ENCODE data around the gene PDE4D.
"Not testable (repeated sequence)": the region's sequence is repeated elsewhere in the genome, so short reads cannot be mapped to it uniquely, and the experiment has no call there.

The PDE4D gene

DNA sequence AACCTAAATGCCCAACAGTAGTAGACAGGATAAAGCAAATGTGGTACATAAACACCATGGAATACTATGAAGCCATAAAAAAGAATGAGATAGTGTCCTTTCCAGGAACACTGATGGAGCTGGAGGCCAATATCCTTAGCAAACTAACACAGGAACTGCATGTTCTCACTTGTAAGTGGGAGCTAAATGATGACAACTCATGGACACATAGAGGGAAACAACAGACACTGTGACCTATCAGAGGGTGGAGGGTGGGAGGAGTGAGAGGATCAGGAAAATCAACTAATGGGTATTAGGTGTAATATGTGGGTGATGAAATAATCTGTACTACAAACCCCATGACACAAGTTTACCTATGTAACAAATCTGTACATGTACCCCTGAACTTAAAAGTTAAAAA, 805.0 kb downstream of the PDE4D start:
- no peak for DNase-seq

DNA sequence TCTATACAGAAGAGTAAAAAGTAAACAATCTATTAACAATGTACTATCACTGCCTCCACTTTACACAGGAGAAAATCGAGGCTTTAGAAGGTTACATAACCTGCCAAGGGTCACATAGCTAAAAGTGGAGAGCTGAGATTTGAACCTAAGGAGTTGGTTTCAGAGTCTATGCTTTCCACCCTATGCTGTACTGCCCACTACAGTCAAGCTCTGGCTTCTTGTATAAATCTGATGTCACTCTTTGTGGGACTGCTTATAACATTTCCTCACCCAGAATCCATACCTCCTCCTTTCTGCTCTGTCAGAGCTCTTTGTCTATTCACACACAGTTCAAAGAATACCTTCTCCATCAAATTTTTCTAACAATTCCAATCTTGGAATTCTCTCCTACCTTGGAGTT, 807.5 kb downstream of the PDE4D start:
- no peak for DNase-seq

DNA sequence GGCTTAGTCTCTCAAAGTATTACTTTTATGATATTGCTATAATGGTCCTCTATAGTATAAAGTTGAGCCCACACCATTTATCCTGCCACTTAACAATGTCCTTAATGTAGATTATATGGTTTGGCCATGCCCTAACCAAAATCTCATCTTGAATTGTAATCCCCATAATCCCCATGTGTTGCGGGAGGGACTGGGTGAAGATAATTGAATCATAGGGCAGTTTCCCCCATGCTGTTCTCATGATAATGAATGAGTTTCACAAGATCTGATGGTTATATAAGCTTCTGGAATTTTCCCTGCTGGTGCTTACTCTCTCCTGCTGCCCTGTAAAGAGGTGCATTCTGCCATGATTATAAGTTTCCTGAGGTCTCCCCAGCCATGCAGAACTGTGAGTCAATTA, 811.8 kb downstream of the PDE4D start:
- no peak for DNase-seq

DNA sequence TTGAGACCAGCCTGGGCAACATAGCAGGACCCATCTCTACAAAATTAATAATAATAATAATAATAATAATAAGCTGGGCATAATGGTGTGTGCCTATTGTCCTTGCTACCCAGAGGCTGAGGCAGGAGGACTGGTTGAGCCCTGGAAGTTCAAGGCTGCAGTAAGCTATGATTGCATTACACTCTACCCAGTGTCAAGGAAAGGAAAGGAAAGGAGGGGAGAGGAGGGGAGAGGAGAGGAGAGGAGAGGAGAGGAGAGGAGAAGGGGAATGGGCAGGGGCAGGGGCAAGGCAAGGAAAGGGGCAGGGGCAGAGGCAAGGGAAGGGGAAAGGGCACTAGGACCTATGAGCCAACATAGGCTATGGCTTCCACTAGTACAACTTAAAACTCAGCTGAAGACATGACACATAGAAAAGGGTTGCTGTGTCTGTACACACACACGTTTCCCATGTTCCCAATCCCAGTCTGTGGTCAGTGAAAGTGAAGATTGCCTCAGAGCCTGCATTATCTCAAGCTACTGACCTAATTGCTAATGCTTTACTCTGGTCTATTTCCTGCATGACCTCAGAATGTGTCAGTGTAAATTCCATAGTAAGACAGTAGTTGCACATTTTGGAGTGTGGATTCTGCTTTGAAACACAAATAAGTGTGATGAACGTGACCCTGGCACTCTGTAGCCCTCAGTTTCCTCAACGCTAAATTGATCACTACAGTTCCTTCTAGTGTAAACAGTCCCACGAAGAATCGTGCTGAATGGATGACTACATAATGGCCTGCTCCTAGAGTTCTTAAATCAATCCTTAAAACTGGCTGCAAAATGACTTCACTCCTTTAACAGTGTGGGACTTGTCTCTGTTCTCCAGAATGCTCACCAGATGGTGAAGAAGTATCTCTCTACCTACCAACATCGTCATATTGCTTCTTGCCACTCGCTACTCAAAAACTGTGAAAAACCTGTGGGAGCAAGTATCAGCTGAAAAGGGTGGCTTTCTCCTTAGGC, 813.6 kb downstream of the PDE4D start:
- no peak for DNase-seq

DNA sequence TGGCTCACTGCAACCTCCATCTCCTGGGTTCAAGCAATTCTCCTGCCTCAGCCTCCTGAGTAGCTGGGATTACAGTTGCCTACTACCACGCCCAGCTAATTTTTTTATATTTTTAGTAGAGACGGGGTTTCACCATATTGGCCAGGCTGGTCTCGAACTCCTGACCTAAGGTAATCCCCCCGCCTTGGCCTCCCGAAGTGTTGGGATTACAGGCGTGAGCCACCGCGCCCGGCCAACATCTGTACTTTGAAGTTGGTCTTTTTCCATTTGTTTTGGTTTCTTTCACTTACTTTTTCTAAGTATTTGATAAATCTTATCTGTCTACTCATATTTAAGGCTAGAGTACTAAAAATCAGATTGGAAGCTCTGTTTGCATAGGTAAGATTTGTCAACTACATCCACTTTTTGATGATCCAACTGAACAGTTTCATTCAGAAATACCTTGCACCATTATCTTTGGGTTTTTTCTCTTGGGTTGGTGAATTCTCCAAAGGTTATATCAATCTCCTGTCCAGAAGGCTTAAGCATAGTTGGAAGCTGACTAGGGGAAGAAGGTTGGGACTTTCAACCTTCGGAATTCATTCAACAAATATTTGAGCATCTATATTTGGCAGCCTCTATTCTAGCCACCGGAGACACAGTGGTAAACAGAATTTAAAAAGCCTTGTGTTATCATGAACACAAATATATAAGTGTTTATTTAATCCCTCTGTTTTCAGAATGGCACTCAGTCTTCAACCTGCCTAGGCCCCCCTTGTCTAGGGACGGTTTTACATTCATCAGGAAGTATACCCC, 821.6 kb downstream of the PDE4D start:
- no peak for DNase-seq

DNA sequence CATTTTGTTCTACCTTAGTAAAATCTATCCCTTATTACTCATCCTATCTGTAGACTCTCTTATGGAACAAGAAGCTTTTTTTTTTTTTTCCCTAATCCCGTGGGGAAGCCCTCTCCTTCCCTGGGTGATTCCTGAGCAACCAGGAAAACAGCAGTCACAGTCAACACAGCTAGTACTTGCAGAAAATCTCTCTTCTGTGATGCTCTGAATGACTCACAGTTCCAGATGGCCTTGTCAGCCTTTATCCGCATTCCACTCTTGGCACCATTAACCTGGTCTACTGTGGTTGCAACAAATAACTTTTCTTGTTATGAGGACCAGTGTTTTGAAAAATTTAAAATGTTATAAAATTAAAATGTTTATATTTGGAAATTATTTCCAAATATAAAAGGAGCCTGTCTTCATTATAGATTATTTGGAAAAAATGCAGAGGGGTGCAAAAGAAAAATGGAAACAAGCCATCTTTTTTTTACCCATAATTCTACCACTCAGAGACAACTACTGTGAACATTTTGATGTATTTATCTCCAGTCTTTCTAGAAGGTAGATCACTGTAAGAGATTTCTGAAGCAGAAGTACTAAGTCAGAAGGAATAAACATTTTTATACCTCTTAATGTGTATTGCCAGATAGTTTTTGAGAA, 824.0 kb downstream of the PDE4D start:
- no peak for DNase-seq

DNA sequence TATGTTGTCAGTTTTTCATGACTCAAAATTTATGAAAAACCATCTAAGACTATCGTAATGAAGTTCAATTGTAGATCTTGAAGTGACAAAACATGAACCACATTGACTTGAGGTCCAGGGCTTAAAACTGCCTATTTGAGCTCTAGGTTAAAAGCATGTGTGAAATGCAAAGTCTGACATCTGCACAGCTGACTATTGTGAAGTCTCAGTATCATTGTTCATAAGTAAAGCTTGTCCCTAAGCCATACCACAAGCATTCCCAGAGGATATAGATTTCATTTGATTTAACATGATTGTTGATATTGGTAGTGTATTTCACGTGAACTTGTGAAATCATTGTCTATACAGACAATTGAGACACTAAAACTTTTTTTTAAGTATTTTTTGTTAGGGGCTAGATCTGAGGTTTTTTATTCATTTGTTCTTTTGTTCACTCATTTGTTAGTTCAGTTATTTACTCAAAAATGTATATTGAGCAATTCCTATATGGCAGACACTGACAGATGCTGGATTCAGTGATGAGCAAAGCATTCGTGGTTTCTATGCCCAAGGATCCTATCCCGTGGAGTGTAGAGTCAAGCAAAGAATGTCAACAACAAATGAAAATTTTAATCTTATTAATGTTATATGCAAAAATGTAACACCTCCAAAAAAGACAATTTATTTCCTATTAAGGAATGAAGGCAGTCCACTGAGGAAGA, 825.4 kb downstream of the PDE4D start:
- no peak for DNase-seq

DNA sequence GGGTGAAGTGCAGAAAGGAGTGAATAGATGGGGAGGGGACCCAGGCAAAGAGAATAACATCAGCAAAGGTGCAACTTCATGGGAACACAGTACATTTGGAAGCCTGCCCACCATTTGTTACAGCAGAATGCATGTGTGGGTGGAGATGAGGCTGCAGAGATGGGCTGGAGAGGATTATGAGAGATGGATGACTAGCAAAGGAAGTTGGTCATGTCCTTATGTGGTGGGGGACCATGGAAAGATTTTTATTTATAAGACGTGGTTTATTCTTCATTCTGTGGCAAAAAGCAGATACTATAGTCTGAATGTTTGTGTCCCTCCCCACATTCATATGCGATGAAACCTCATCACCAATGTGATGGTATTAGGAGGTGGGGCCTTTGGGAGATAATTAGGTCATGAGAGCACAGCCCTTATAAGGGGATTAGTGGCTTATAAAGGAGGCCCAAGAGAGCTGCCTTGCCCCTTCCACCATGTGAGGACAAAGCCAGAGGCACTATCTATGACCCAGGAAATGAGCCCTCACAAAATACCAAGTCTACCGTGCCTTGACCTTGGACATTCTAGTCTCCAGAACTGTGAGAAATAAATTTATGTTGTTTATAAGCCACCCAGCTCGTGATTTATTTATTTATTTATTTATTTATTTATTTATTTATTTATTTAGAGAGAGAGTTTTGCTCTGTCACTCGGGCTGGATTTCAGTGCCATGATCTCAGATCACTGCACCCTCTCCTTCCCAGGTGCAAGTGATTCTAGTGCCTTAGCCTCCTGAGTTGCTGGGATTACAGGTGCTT, 827.0 kb downstream of the PDE4D start:
- DNase-seq: no peak

DNA sequence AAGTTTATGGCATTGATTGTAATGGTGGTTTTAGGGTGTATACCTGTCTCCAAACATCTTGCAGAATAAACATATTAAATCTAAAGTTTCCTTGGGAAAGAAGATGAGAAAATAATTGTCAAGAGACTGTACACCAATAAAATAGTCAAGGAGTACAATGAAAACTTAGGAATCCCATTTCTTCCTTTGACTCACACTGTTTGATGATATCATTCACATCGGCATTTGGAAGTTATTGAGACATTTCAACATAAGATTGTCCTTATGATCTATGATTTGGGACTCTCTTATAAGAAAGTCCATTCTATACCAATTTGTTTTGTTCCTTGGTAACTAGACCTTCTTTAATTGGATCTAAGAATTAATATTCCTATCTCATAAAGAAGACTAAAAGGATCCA, 828.0 kb downstream of the PDE4D start:
- no peak for DNase-seq

DNA sequence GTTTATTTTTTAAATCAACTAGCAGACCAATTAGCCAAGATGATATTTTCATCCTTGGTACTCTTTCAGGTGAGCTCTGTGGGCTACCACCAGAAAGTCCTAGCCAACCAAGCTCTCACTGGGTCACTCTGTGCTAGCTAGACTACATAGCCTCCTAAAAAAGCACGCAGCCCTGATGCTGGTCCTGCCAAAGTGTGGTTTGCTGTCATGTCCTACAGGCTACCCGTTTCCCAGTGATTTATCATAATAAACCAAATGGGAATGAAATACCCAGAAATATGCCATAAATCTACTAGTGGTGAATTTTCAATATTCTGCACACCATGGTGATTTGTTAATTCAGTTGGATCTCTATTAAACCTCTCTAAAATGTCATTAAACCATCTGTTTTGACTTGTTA, 829.2 kb downstream of the PDE4D start:
- no peak for DNase-seq

DNA sequence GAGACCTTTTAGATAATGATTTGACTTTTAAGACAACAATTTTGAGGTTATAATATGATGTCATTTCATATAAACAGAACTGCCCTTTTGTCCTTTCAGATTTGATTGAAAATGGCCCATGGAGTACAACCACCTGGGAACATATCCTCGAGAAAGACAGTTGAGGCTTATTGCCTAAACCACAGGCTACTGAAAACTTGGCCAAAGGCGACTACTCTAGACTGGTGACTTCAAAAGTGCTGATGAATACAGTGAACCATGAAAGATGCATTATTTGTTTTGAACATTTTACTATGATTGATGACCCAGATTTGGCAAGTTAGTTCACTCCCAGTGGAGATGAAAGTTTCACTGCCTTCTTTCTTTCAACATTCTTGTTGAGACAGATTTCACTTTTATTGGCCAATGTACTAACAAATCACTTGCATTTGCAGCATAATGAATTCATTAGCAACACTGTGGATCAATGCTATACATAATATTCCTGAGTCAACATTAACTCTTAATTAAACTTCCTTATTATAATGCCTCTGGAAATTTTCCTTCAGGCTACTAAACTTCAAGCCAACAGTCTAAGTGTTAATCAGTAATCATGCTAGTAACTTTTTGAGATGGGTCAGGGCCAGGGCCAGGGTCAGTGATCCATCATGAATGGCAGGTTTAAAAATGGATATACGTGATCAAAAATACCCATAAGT, 830.4 kb downstream of the PDE4D start:
- no peak for DNase-seq

DNA sequence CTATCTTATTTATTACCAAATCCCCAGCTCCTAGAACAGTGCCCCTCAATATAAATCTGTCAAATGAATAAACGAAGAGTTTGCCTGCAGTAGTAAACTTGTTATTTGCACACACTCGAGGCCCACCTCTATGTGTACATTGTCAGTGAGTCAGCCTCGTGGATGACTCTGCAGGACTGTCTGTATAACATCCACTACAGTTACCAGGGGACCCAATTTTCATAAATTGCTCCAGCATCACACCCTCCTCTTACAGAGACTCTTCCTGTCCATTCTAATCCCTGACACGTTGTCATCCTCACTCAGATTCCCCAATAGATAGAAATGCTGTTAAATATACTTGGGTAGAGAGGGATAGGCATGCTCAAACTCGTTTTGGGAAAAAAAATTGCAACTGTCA, 832.1 kb downstream of the PDE4D start:
- no peak for DNase-seq

DNA sequence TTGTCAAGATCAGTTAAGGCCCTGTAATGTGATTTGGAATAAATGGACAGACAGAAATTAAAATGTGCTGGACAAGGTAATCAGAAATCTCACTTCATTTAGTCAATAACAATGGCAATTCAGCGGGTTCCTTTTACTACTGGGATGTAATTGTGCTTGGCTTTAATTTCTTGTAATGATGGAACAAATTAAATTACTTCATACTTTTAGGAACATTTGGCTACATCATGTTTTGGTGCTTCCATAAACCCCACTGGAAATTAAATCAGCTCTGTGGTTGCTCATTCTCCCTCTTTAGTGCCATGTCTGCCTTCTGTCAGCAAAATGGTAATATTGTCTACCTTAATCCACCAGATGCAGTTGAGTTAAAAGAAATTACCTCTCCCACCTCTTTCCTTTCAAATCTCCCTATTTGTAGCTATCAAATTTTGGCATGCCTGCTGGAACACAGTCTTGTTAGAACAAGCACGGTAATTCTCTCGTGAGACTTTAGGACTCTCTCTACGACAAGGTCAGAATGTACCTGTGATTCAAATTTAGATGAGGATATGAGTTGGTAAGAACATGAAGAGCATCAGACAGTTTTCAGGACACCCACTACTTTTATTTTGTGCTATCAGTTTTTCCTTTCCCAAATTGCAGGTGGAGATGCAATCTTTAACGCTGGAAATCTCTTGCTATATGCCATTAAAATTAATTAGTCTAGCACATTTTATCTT, 834.4 kb downstream of the PDE4D start:
- DNase-seq: no peak

DNA sequence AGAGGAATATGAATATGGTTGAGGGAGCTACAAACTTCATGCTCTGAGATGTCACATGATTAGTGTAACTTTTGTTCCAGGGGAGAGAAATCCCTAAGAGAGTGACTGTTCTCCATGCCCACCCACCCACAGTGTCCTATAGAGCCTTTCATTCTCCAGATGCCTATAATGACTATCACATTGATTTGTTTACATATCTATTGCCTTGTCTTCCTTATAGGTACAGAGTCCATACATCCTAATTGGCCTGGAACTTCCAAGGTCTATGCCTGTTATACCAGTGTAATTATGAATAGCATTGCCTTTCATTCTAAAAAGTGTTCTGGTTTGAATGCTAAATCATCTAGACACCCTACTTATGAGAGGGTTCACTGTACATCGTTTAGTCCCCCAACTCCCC, 835.3 kb downstream of the PDE4D start:
- DNase-seq: no peak

DNA sequence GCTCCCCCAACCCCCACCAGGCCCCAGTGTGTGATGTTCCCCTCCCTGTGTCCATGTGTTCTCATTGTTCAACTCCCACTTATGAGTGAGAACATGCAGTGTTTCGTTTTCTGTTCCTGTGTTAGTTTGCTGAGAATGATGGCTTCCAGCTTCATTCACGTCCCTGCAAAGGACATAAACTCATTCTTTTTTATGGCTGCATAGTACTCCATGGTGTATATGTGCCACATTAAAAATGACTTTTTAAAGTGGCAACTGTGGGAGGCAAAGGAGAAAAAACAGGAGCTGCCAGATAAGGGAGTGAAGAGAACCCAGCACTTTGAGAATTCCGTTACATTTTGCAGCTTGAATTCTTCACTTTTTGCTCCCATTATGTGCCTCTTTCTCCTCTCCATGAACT, 836.9 kb downstream of the PDE4D start:
- not testable (repeated sequence) for DNase-seq

DNA sequence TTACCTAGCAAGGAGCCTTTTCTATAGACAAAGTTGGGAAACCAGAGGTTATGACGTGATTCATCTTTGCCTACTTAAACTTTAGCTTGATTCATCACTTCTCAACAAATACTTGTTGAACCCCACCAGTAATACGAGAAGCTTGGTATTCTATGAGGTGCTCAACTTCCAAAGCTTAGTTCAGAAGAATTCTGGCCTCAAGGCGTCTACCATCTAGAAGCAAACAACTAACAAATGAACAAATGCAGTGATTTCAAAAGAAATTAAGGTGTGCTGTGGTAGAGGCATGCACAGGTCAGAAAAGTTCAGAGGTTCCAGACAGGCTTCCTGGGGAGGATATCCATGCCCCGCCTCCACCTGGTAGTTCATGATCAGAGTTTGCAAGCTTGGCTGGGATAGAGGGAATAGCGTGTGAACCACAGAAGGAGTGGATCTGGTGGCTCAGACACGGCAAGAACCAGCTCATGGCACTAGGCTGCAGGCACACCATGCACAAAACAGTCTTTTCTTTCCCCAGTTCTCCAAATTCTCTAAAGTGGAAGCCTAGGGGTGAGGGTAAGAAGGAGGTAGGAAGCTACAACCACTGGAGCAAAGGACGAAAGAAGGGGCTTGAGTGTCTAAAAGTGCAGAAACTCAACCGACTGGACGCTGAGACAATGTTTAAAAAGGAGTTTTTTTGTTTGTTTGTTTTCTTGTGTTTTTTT, 837.6 kb downstream of the PDE4D start:
- DNase-seq: no peak

DNA sequence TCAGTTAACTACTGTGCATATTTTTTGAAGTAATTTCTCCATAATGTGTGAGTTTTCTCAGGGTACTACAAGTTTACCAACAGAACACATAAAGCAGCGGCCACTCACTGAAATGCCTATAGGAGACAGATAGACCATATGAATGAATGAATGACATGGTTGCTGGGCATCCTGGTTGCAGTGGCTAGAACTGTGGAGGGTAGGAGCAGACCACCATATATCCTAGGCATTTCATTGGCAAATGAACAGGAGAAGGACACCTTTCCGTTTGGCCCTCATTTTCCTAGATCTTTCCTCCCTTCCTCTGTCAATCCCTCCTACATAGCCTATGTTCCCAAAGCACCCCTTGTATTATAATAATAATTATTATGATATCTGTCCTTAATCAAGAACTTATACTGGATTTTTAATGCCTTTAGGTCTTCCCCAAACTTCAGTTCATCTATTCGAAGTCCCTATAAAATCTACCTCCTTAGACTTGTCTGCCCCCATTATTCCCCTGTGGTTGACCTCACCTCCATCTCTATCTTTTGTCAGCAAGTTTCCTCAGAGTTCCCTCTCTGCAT, 838.5 kb downstream of the PDE4D start:
- DNase-seq: no peak

DNA sequence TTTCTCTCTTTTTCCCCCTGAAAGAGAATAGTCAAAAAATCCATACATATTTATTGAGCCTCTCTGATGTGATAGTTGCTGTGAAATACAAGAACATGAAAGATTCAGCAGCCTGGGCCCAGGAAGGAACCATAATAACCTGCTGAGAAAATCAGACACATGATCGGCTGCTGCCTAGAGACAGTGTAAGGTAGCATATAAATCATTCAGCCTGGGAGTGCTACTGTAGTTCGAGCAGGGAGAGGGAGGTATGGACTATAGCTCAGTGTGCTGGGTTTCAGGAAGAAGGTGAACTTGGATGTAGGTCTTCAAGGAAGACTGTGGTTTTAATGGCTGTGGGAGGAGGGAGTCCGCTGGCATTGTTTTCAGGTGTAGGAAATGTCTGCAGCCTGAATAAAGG, 841.6 kb downstream of the PDE4D start:
- no peak for DNase-seq

DNA sequence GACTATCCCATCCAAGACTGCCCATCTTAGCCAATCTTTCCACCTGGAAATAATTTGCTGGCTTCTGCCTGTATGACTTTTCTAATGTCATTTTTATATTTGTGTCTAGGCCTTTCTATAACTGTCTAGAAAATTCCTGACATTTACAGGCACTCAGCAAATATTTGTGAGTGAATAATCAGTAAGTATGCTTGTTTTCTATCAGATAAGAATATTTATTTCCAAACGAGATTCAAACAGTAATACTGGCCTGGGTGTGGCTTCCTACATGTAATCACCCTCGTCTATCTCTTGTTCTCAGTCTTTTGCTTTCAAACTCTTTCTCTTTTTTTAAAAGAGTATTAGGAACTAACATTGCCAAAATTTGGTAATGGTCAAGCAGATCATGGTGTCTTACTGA, 844.4 kb downstream of the PDE4D start:
- DNase-seq: no peak

All from stimulated activated naive CD4-positive, alpha-beta T cell treated with Interleukin-2 at 50 U/mL for 16 hours (primary cell).